ENCODE results near the gene CD274.
"Not testable (repeated sequence)": the region's sequence is repeated elsewhere in the genome, so short reads cannot be mapped to it uniquely, and the experiment has no call there.

DNA sequence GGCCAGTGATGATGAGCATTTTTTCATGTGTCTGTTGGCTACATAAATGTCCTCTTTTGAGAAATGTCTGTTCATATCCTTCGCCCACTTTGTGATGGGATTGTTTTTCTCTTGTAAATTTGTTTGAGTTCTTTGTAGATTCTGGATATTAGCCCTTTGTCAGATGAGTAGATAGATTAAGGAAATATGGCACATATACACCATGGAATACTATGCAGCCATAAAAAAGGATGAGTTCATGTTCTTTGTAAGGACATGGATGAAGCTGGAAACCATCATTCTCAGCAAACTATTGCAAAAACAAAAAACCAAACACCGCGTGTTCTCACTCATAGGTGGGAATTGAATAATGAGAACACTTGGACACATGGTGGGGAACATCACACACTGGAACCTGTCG is 5.2 kb upstream of the CD274 start:
- TF ChIP-seq SUZ12 (IDR thresholded peaks at IDR 0.05; ENCODE audit: low read length); POLR2A (IDR thresholded peaks at IDR 0.05; ENCODE audit: control extremely low read depth in 1 of 2, low read depth in 2 of 2, low read length in 2 of 2); BRCA1 (IDR thresholded peaks at IDR 0.05; ENCODE audit: low read depth, low read length); HDAC6 (IDR thresholded peaks at IDR 0.05; ENCODE audit: low read depth, low read length); GABPA (IDR thresholded peaks at IDR 0.05; ENCODE audit: borderline replicate concordance, insufficient read depth, low read length); JUND (IDR thresholded peaks at IDR 0.05; ENCODE audit: low read length); TCF12 (IDR thresholded peaks at IDR 0.05; ENCODE audit: low read depth, low read length): not testable (repeated sequence)
- TF ChIP-seq, protein P1, sequence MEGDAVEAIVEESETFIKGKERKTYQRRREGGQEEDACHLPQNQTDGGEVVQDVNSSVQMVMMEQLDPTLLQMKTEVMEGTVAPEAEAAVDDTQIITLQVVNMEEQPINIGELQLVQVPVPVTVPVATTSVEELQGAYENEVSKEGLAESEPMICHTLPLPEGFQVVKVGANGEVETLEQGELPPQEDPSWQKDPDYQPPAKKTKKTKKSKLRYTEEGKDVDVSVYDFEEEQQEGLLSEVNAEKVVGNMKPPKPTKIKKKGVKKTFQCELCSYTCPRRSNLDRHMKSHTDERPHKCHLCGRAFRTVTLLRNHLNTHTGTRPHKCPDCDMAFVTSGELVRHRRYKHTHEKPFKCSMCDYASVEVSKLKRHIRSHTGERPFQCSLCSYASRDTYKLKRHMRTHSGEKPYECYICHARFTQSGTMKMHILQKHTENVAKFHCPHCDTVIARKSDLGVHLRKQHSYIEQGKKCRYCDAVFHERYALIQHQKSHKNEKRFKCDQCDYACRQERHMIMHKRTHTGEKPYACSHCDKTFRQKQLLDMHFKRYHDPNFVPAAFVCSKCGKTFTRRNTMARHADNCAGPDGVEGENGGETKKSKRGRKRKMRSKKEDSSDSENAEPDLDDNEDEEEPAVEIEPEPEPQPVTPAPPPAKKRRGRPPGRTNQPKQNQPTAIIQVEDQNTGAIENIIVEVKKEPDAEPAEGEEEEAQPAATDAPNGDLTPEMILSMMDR (IDR thresholded peaks at IDR 0.05; ENCODE audit: control extremely low read depth in 1 of 3, insufficient read depth in 1 of 3, low read depth in 1 of 3, low read length in 3 of 3): not testable (repeated sequence)
